Sigmoid colon (tissue), 7 donors: ENCODE data around the gene ZNF587B. TPM values are rescaled to one million over a fixed set of nuclear protein-coding genes. Genes with fewer than 3 reads are reported as not detected.
"Not testable (repeated sequence)": the region's sequence is repeated elsewhere in the genome, so short reads cannot be mapped to it uniquely, and the experiment has no call there.

ENCODE experiments used
- DNase-seq: peaks from one replicate; pipeline ENCODE4 v3.0.0-alpha.2; 2019
- H3K27ac ChIP-seq, 4 donors: fragments of 200-600 bp; sonication (generic); one replicate each; pipeline ENCODE4 v1.5.1; 2016 to 2019; ENCODE audit warnings: mild to moderate bottlenecking in 1 of 4
- H3K27me3 ChIP-seq, 3 donors: fragments of 200-600 bp; sonication (generic); one replicate each; pipeline ENCODE4 v1.5.1; 2019; ENCODE audit warnings: mild to moderate bottlenecking in 1 of 3
- H3K36me3 ChIP-seq, 4 donors: fragments of 200-600 bp; sonication (generic); one replicate each; pipeline ENCODE4 v1.5.1; 2016 to 2019
- H3K4me1 ChIP-seq, 4 donors: fragments of 200-600 bp; sonication (generic); one replicate each; pipeline ENCODE4 v1.5.1; 2017 to 2019
- H3K4me3 ChIP-seq, 4 donors: fragments of 200-600 bp; sonication (generic); one replicate each; pipeline ENCODE4 v1.5.1; 2017 to 2019; ENCODE audit warnings: mild to moderate bottlenecking in 2 of 4, moderate library complexity in 1 of 4
- H3K9me3 ChIP-seq, 4 donors: fragments of 200-600 bp in 3 of 4; sonication (generic) in 3 of 4; one replicate each; pipeline versions ENCODE4 v1.5.1 to v1.6.1; 2013 to 2019
- EP300 ChIP-seq, 4 donors: sonication (generic); formaldehyde crosslinking; IDR thresholded peaks; one replicate each; pipeline ENCODE4 v1.6.1; 2017; ENCODE audit warnings: antibody characterized with exemption in 4 of 4
- POLR2A ChIP-seq, 2 donors: fragments of 450-650 bp; IDR thresholded peaks; one replicate each; pipeline ENCODE4 v1.6.1; 2016; ENCODE audit warnings: antibody characterized with exemption in 2 of 2, mild to moderate bottlenecking in 2 of 2, moderate library complexity in 2 of 2
- POLR2AphosphoS5 ChIP-seq, 4 donors: sonication (generic); formaldehyde crosslinking; IDR thresholded peaks; one replicate each; pipeline ENCODE4 v1.6.1; 2017; ENCODE audit warnings: antibody characterized with exemption in 4 of 4
- WGBS, 2 donors: extraction: QIAGEN DNeasy Blood & Tissue Kit; methylation state at CpG; one replicate each; pipeline ENCODE4 v1.1.7; 2013; 5-methylcytosine and 5-hydroxymethylcytosine counted together
- intact Hi-C: fragments of 100-400 bp; cut with DNase I; formaldehyde crosslinking; loops from one replicate; pipeline ENCODE4 v1.15.1; 2023
- polyA plus RNA-seq, 3 donors: library from polyadenylated mRNA; stranded (reverse); fragments of 200-250 nt; gene quantifications; one replicate each; pipeline ENCODE4 v1.2.3, GENCODE V29; 2013
- total RNA-seq, 4 donors: library from RNA; depleted of rRNA; stranded (reverse); fragments of >200 nt; gene quantifications; one replicate each; pipeline ENCODE4 v1.1.0, GENCODE V29; 2016
- TF ChIP-seq, protein P1 (sequence below), 4 experiments: fragments of 450-650 bp in 3 of 4; fragments of 200-600 bp in 1 of 4; IDR thresholded peaks; one replicate each; pipeline ENCODE4 v1.5.1; 2016 to 2019; ENCODE audit warnings: antibody characterized with exemption in 4 of 4, mild to moderate bottlenecking in 3 of 4, moderate library complexity in 2 of 4
- donor health status: healthy with polysubstance abuse.
- donor health status: Bipolar disorder and iron deficiency.
- donor health status: healthy.

The ZNF587B gene
- total and polyA plus RNA-seq, 7 donors: 1.2 to 13.0 (median 8.6) TPM

DNA sequence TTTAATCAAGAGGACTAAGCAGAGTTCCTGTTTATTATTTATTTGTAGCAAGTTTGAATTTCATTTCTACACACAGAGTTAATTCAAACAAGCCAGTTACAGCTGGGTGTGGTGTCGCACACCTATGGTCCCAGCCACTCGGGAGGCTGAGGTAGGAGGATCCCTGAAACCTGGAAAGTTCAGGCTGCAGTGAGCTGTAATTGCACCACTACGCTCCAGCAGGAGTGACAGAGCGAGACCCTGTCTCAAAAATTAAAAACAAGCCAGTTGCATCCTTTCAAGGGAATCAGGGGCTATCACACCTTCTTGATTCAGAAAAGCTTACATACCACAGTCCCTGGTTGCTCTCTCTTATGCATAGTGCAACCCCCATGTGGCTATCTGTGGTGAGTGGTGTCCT lies 40.8 kb upstream of the ZNF587B start:
- Histone ChIP-seq H3K27ac (no peak overlapping the region), H3K36me3 (peaks cover 0 to 41% (median 9%) of the 10 kb centered on the region in 4 donors), H3K4me3 (no peak overlapping the region), H3K27me3 (no peaks in the 10 kb centered on the region), H3K4me1 (no peaks in the 10 kb centered on the region), H3K9me3 (peaks cover 6 to 12% (median 9%) of the 10 kb centered on the region in 4 donors)
- intact Hi-C loops: no loop called here
- WGBS, 2 donors: 95 to 98% methylated on average over 4 of the region's 4 CpGs
- TF ChIP-seq, protein P1, sequence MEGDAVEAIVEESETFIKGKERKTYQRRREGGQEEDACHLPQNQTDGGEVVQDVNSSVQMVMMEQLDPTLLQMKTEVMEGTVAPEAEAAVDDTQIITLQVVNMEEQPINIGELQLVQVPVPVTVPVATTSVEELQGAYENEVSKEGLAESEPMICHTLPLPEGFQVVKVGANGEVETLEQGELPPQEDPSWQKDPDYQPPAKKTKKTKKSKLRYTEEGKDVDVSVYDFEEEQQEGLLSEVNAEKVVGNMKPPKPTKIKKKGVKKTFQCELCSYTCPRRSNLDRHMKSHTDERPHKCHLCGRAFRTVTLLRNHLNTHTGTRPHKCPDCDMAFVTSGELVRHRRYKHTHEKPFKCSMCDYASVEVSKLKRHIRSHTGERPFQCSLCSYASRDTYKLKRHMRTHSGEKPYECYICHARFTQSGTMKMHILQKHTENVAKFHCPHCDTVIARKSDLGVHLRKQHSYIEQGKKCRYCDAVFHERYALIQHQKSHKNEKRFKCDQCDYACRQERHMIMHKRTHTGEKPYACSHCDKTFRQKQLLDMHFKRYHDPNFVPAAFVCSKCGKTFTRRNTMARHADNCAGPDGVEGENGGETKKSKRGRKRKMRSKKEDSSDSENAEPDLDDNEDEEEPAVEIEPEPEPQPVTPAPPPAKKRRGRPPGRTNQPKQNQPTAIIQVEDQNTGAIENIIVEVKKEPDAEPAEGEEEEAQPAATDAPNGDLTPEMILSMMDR (IDR thresholded peaks at IDR 0.05): no peak
- TF ChIP-seq POLR2AphosphoS5 (IDR thresholded peaks at IDR 0.05): no peak
- no peak for TF ChIP-seq EP300 (IDR thresholded peaks at IDR 0.05)
- TF ChIP-seq POLR2A (IDR thresholded peaks at IDR 0.05): no peak
- no peak for DNase-seq

- DNase-seq, H3K27ac ChIP-seq, H3K9me3 ChIP-seq, H3K27me3 ChIP-seq, H3K4me1 ChIP-seq, H3K4me3 ChIP-seq, intact Hi-C loops: not testable (repeated sequence)
- 91 to 97% methylated on average over 1 of the region's 1 CpG for WGBS, 2 donors
- peaks cover 4 to 34% (median 10%) of the 10 kb centered on the region in 4 donors for H3K36me3 ChIP-seq
These were observed 33.5 kb upstream of the ZNF587B start for GRCh38 chr19:57796580-57796979.

DNA sequence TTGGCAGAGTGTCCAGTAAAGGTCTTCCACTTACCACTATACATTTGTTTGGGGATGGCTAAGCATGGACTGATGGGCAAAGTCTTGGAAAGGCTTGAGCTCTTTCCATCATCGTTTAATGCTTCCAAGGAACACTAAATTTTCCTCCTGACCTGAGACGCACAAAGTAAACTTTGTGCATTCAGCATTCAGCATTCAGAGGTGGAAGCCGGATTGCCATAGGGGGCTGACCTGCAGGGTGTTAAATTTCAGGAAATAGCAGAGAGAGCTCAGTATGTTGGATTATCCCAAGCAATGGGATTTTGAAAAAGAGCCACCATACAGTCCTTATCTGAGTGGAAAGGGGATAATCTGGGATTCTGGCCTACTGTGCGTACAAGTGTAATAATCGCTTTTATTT lies 29.4 kb upstream of the ZNF587B start:
- DNase-seq: no peak
- Histone ChIP-seq H3K27me3 (no peaks in the 10 kb centered on the region), H3K4me1 (peaks cover 0 to 22% (median 15%) of the 10 kb centered on the region in 4 donors), H3K9me3 (no peaks in the 10 kb centered on the region), H3K36me3 (peaks cover 0 to 4% (median 3%) of the 10 kb centered on the region in 4 donors), H3K27ac (no peak overlapping the region), H3K4me3 (no peak overlapping the region)
- intact Hi-C loops: no loop called here
- TF ChIP-seq, protein P1 (IDR thresholded peaks at IDR 0.05): no peak
- TF ChIP-seq EP300 (IDR thresholded peaks at IDR 0.05): no peak
- 77 to 93% methylated on average over 5 of the region's 5 CpGs for WGBS, 2 donors

- Histone ChIP-seq H3K4me1 (peaks cover 0 to 22% (median 15%) of the 10 kb centered on the region in 4 donors), H3K36me3 (peaks cover 0 to 7% (median 0%) of the 10 kb centered on the region in 4 donors), H3K27me3 (no peaks in the 10 kb centered on the region), H3K9me3 (no peaks in the 10 kb centered on the region), H3K27ac (no peak overlapping the region), H3K4me3 (no peak overlapping the region)
- TF ChIP-seq POLR2AphosphoS5 (IDR thresholded peaks at IDR 0.05) (no peak), POLR2A (IDR thresholded peaks at IDR 0.05) (no peak), EP300 (IDR thresholded peaks at IDR 0.05) (no peak)
- TF ChIP-seq, protein P1 (IDR thresholded peaks at IDR 0.05): no peak
- no peak for DNase-seq
- 67 to 83% methylated on average over 4 of the region's 4 CpGs for WGBS, 2 donors
- intact Hi-C loops: no loop called here
These were observed 27.8 kb upstream of the ZNF587B start for GRCh38 chr19:57802269-57802668.

DNA sequence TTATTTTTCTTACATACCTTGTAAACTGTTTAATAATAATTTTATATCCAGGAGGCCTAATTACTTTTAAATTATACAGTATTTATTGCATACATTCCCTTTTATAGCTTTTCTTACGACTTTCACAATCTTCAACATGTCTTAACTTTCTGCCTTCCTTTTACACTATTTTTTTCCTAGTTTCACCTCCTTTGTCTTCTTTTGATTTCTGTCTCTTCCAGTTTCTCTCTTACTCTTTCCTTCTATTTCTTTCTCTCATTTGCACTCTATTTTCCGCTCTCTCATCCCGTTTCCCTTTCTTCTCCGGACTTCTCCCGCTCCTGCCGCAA lies 26.9 kb upstream of the ZNF587B start:
- intact Hi-C loops: no loop called here
- Histone ChIP-seq H3K36me3 (peaks cover 0 to 16% (median under 1%) of the 10 kb centered on the region in 4 donors), H3K4me3 (peak overlapping the region; percentile 42 to 66 (median 54)), H3K9me3 (no peaks in the 10 kb centered on the region), H3K4me1 (peaks cover 0 to 22% (median 15%) of the 10 kb centered on the region in 4 donors), H3K27me3 (no peaks in the 10 kb centered on the region), H3K27ac (peak overlapping the region; percentile 69 to 86 (median 81))
- no peak for TF ChIP-seq EP300 (IDR thresholded peaks at IDR 0.05)
- DNase-seq: no peak
- 5 to 13% methylated on average over 6 of the region's 6 CpGs for WGBS, 2 donors

DNA sequence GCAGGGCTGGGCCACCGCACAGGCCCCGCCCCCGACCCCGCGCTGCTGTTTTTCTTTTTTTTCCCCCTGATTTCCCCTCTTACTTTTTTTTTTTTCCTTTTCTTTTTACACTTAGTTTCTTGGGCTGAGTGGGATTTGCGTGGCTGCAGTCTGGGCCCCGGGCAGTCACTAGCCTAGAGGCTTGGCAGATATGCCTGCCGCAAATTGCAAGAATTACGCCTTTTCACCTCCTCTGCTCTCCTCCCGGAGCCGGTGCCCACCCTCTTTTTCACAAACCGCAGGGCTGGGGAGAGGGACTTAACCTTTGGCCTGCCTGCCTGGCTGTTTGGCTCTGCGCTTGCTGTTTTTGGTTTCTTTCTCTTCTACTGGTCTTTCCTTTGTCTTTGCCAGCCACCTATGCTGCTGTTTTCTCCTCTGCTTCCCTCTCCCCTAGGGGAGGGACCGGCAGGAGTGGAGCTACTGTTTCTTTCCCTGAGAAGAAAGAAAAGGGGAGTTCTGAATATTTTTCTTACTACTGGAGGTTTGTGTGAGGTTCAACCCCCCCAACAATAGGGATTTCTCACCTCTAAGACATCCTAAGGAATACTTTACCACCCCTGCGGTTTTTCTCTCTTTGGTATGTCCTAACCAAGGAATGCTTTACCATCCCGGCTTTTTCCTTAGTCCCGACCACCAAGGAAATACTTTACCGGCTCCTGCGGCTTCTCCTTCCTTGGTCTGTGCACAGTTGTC lies 26.3 kb upstream of the ZNF587B start:
- TF ChIP-seq EP300 (IDR thresholded peaks at IDR 0.05): no peak
- peak in 1 of 4 donors; percentile 6 for TF ChIP-seq POLR2AphosphoS5 (IDR thresholded peaks at IDR 0.05)
- TF ChIP-seq, protein P1 (IDR thresholded peaks at IDR 0.05): no peak
- no peak for TF ChIP-seq POLR2A (IDR thresholded peaks at IDR 0.05)
- whole genome bisulfite sequencing, 2 donors: 4 to 12% methylated on average over 19 of the region's 19 CpGs
- Histone ChIP-seq H3K27me3 (no peaks in the 10 kb centered on the region), H3K36me3 (peaks cover 0 to 20% (median 2%) of the 10 kb centered on the region in 4 donors), H3K4me1 (peaks cover 0 to 22% (median 15%) of the 10 kb centered on the region in 4 donors), H3K27ac (peak overlapping the region; percentile 69 to 86 (median 81)), H3K9me3 (no peaks in the 10 kb centered on the region), H3K4me3 (peak overlapping the region; percentile 42 to 66 (median 54))
- DNase-seq: no peak
- intact Hi-C loops: no loop called here
